Stimulated activated CD4-positive, alpha-beta T cell treated with anti-CD3 and anti-CD28 coated beads, Interleukin-2, amount 100 ng/mL, for 48 hours (primary cell): ENCODE measurements around the gene MORC3.

Experiments
- DNase-seq, 2 donors: peaks; one replicate each; pipeline ENCODE4 v3.0.0-alpha.2; 2020

Gene MORC3

GRCh38 chr21:36425286-36425685 lies 105.3 kb downstream of the MORC3 start:
- no peak for DNase-seq
